ENCODE data around the gene SEMA3B.
"Not testable (repeated sequence)": the region's sequence is repeated elsewhere in the genome, so short reads cannot be mapped to it uniquely, and the experiment has no call there.

SEMA3B gene

GRCh38 chr3:50238549-50239026 lies 30.4 kb upstream of the SEMA3B start:
- H3K27me3 ChIP-seq (ENCODE audit: insufficient read depth, low read length) = no peaks in the 10 kb centered on the region
- H3K4me1 ChIP-seq (ENCODE audit: control insufficient read depth, insufficient read depth, low read length, unreplicated experiment) = peaks cover 48% of the 10 kb centered on the region
- peaks cover 75% of the 10 kb centered on the region for H3K79me2 ChIP-seq (ENCODE audit: control insufficient read depth, insufficient read depth, low read length, unreplicated experiment)
- peak overlapping the region; percentile 91 for H3K4me3 ChIP-seq (ENCODE audit: low read depth, low read length)
- no peak overlapping the region for H2AFZ ChIP-seq (ENCODE audit: low read length, unreplicated experiment)
- peak overlapping the region; percentile 72 for H3K27ac ChIP-seq (ENCODE audit: low read depth, low read length)
- H3K36me3 ChIP-seq (ENCODE audit: insufficient read depth, low read length) = peaks cover 3% of the 10 kb centered on the region; the same call in 1 of the 2 replicates

GRCh38 chr3:50239649-50240048 lies 29.3 kb upstream of the SEMA3B start:
- Histone ChIP-seq H3K36me3 (ENCODE audit: insufficient read depth, low read length) (peaks cover 3% of the 10 kb centered on the region; the same call in 1 of the 2 replicates), H2AFZ (ENCODE audit: low read length, unreplicated experiment) (no peak overlapping the region), H3K27ac (ENCODE audit: low read depth, low read length) (no peak overlapping the region), H3K79me2 (ENCODE audit: control insufficient read depth, insufficient read depth, low read length, unreplicated experiment) (peaks cover 84% of the 10 kb centered on the region), H3K4me1 (ENCODE audit: control insufficient read depth, insufficient read depth, low read length, unreplicated experiment) (peaks cover 56% of the 10 kb centered on the region), H3K27me3 (ENCODE audit: insufficient read depth, low read length) (no peaks in the 10 kb centered on the region), H3K4me3 (ENCODE audit: low read depth, low read length) (no peak overlapping the region)

GRCh38 chr3:50241163-50241562 lies 27.8 kb upstream of the SEMA3B start:
- Histone ChIP-seq H3K4me3 (ENCODE audit: low read depth, low read length) (no peak overlapping the region), H3K79me2 (ENCODE audit: control insufficient read depth, insufficient read depth, low read length, unreplicated experiment) (peaks cover 91% of the 10 kb centered on the region), H3K4me1 (ENCODE audit: control insufficient read depth, insufficient read depth, low read length, unreplicated experiment) (peaks cover 67% of the 10 kb centered on the region), H2AFZ (ENCODE audit: low read length, unreplicated experiment) (no peak overlapping the region), H3K27ac (ENCODE audit: low read depth, low read length) (no peak overlapping the region), H3K36me3 (ENCODE audit: insufficient read depth, low read length) (peaks cover 3% of the 10 kb centered on the region; the same call in 1 of the 2 replicates), H3K27me3 (ENCODE audit: insufficient read depth, low read length) (no peaks in the 10 kb centered on the region)

- Histone ChIP-seq H2AFZ (ENCODE audit: low read length, unreplicated experiment) (no peak overlapping the region), H3K79me2 (ENCODE audit: control insufficient read depth, insufficient read depth, low read length, unreplicated experiment) (peaks cover 90% of the 10 kb centered on the region), H3K27ac (ENCODE audit: low read depth, low read length) (peak overlapping the region; percentile 14; the same call in 1 of the 2 replicates), H3K4me3 (ENCODE audit: low read depth, low read length) (no peak overlapping the region), H3K27me3 (ENCODE audit: insufficient read depth, low read length) (no peaks in the 10 kb centered on the region), H3K36me3 (ENCODE audit: insufficient read depth, low read length) (peaks cover 3% of the 10 kb centered on the region; the same call in 1 of the 2 replicates), H3K4me1 (ENCODE audit: control insufficient read depth, insufficient read depth, low read length, unreplicated experiment) (peaks cover 73% of the 10 kb centered on the region)
Measured at GRCh38 chr3:50241713-50242380, 27.1 kb upstream of the SEMA3B start.

GRCh38 chr3:50242381-50242770 lies 26.6 kb upstream of the SEMA3B start:
- peaks cover 3% of the 10 kb centered on the region; the same call in 1 of the 2 replicates for H3K36me3 ChIP-seq (ENCODE audit: insufficient read depth, low read length)
- H3K79me2 ChIP-seq (ENCODE audit: control insufficient read depth, insufficient read depth, low read length, unreplicated experiment) = peaks cover 90% of the 10 kb centered on the region
- no peaks in the 10 kb centered on the region for H3K27me3 ChIP-seq (ENCODE audit: insufficient read depth, low read length)
- peak overlapping the region; percentile 79 for H3K27ac ChIP-seq (ENCODE audit: low read depth, low read length)
- peaks cover 79% of the 10 kb centered on the region for H3K4me1 ChIP-seq (ENCODE audit: control insufficient read depth, insufficient read depth, low read length, unreplicated experiment)
- no peak overlapping the region for H3K4me3 ChIP-seq (ENCODE audit: low read depth, low read length)
- no peak overlapping the region for H2AFZ ChIP-seq (ENCODE audit: low read length, unreplicated experiment)

GRCh38 chr3:50242851-50243542 lies 25.9 kb upstream of the SEMA3B start:
- Histone ChIP-seq H3K27me3 (ENCODE audit: insufficient read depth, low read length) (no peaks in the 10 kb centered on the region), H3K27ac (ENCODE audit: low read depth, low read length) (peak overlapping the region; percentile 79), H3K79me2 (ENCODE audit: control insufficient read depth, insufficient read depth, low read length, unreplicated experiment) (peaks cover 90% of the 10 kb centered on the region), H3K4me1 (ENCODE audit: control insufficient read depth, insufficient read depth, low read length, unreplicated experiment) (peaks cover 85% of the 10 kb centered on the region), H3K36me3 (ENCODE audit: insufficient read depth, low read length) (peaks cover 3% of the 10 kb centered on the region; the same call in 1 of the 2 replicates), H3K4me3 (ENCODE audit: low read depth, low read length) (peak overlapping the region; percentile 13; the same call in 1 of the 2 replicates), H2AFZ (ENCODE audit: low read length, unreplicated experiment) (no peak overlapping the region)

GRCh38 chr3:50243543-50243895 lies 25.4 kb upstream of the SEMA3B start:
- peaks cover 90% of the 10 kb centered on the region for H3K79me2 ChIP-seq (ENCODE audit: control insufficient read depth, insufficient read depth, low read length, unreplicated experiment)

GRCh38 chr3:50244813-50245212 lies 24.1 kb upstream of the SEMA3B start:
- not testable (repeated sequence) for H3K36me3 ChIP-seq (ENCODE audit: insufficient read depth, low read length); H3K27me3 ChIP-seq (ENCODE audit: insufficient read depth, low read length); H3K4me3 ChIP-seq (ENCODE audit: low read depth, low read length); H2AFZ ChIP-seq (ENCODE audit: low read length, unreplicated experiment)
- H3K27ac ChIP-seq (ENCODE audit: low read depth, low read length) = peak overlapping the region; percentile 82; the same call in 1 of the 2 replicates
- peaks cover 90% of the 10 kb centered on the region for H3K79me2 ChIP-seq (ENCODE audit: control insufficient read depth, insufficient read depth, low read length, unreplicated experiment)
- peaks cover 85% of the 10 kb centered on the region for H3K4me1 ChIP-seq (ENCODE audit: control insufficient read depth, insufficient read depth, low read length, unreplicated experiment)

More at GRCh38 chr3:50243543-50243895, 25.4 kb upstream of the SEMA3B start:
- Histone ChIP-seq H3K4me1 (ENCODE audit: control insufficient read depth, insufficient read depth, low read length, unreplicated experiment) (peaks cover 85% of the 10 kb centered on the region), H2AFZ (ENCODE audit: low read length, unreplicated experiment) (no peak overlapping the region), H3K27ac (ENCODE audit: low read depth, low read length) (peak overlapping the region; percentile 79), H3K4me3 (ENCODE audit: low read depth, low read length) (no peak overlapping the region), H3K36me3 (ENCODE audit: insufficient read depth, low read length) (peaks cover 3% of the 10 kb centered on the region; the same call in 1 of the 2 replicates), H3K27me3 (ENCODE audit: insufficient read depth, low read length) (no peaks in the 10 kb centered on the region)

- H3K4me3 ChIP-seq (ENCODE audit: low read depth, low read length) = no peak overlapping the region
- peak overlapping the region; percentile 82 for H3K27ac ChIP-seq (ENCODE audit: low read depth, low read length)
- no peak overlapping the region for H2AFZ ChIP-seq (ENCODE audit: low read length, unreplicated experiment)
- H3K36me3 ChIP-seq (ENCODE audit: insufficient read depth, low read length) = peaks cover 3% of the 10 kb centered on the region; the same call in 1 of the 2 replicates
- H3K27me3 ChIP-seq (ENCODE audit: insufficient read depth, low read length) = no peaks in the 10 kb centered on the region
- peaks cover 90% of the 10 kb centered on the region for H3K79me2 ChIP-seq (ENCODE audit: control insufficient read depth, insufficient read depth, low read length, unreplicated experiment)
- peaks cover 86% of the 10 kb centered on the region for H3K4me1 ChIP-seq (ENCODE audit: control insufficient read depth, insufficient read depth, low read length, unreplicated experiment)
Measured at GRCh38 chr3:50245251-50245745, 23.6 kb upstream of the SEMA3B start.

- H3K79me2 ChIP-seq (ENCODE audit: control insufficient read depth, insufficient read depth, low read length, unreplicated experiment) = peaks cover 90% of the 10 kb centered on the region
- H3K36me3 ChIP-seq (ENCODE audit: insufficient read depth, low read length) = peaks cover 3% of the 10 kb centered on the region; the same call in 1 of the 2 replicates
- no peak overlapping the region for H2AFZ ChIP-seq (ENCODE audit: low read length, unreplicated experiment)
- H3K4me3 ChIP-seq (ENCODE audit: low read depth, low read length) = peak overlapping the region; percentile 32
- no peaks in the 10 kb centered on the region for H3K27me3 ChIP-seq (ENCODE audit: insufficient read depth, low read length)
- peaks cover 87% of the 10 kb centered on the region for H3K4me1 ChIP-seq (ENCODE audit: control insufficient read depth, insufficient read depth, low read length, unreplicated experiment)
- H3K27ac ChIP-seq (ENCODE audit: low read depth, low read length) = peak overlapping the region; percentile 82
Measured at GRCh38 chr3:50245831-50246516, 23.0 kb upstream of the SEMA3B start.
